ENCODE results near the gene KLHL29.

Gene KLHL29

DNA sequence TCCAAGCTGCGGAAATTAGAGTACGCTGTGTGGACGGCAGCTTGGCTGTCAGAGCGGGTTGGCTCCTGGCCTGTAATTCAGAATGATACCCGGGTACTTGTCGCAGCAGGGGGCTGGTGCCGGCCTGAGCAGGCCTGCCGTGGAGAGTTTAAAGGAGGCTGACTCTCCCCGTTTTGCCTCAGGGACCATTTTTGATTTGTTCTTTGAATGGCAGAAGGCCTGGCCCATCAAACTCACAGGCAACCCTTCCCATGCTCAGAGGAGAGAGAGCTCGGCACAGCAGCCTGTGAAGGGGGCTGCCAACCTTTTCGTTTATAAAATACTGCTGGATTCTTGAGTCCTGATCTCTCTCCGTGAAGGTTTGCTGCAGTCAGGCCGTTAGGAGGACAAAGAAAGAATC is 151.3 kb downstream of the KLHL29 start:
- TF ChIP-seq, protein P1, sequence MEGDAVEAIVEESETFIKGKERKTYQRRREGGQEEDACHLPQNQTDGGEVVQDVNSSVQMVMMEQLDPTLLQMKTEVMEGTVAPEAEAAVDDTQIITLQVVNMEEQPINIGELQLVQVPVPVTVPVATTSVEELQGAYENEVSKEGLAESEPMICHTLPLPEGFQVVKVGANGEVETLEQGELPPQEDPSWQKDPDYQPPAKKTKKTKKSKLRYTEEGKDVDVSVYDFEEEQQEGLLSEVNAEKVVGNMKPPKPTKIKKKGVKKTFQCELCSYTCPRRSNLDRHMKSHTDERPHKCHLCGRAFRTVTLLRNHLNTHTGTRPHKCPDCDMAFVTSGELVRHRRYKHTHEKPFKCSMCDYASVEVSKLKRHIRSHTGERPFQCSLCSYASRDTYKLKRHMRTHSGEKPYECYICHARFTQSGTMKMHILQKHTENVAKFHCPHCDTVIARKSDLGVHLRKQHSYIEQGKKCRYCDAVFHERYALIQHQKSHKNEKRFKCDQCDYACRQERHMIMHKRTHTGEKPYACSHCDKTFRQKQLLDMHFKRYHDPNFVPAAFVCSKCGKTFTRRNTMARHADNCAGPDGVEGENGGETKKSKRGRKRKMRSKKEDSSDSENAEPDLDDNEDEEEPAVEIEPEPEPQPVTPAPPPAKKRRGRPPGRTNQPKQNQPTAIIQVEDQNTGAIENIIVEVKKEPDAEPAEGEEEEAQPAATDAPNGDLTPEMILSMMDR (conservative IDR thresholded peaks at IDR 0.05): no peak
- no peak for TF ChIP-seq ZFX (IDR thresholded peaks at IDR 0.05)
- no peak overlapping the region for H3K27ac ChIP-seq

DNA sequence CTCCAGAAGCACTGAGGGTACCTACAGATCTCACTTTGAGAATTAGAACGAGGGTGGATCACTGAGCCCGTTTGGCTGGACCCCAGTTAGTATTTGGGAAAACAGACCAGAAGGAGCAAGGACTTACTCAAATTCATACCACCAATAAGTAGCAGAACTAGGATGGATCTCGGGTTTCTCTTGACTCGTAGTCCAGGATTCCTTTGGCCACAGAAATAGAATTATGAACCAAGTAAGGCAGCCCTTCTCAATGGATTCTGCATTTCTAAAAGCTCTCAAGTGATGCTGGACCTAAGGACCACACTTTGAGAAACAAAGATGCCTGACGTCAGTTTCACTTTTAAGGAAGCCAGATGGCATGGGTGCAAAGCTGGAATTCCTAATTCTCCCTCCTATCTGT is 153.0 kb downstream of the KLHL29 start:
- H3K27ac ChIP-seq: no peak overlapping the region
- TF ChIP-seq ZFX (IDR thresholded peaks at IDR 0.05): no peak
- TF ChIP-seq, protein P1 (conservative IDR thresholded peaks at IDR 0.05): no peak

DNA sequence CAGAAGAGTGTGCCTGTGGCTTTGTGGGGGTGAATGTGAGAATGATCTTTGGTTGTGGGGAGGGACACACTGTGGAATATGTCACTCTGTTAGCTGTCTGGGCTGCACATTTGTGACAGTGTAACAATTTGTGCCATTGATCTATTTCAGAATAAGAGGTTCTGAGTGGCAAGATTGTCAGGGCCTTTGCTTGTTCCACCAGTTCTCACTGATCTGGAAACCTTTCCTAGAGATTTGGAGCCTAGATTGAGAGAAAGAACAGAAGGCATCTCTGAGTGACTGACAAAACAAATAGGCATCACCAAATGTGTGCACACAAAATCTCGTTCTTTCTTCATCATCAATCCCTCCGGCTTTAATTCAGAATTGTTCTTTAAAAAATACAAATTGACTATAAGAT is 153.6 kb downstream of the KLHL29 start:
- no peak for TF ChIP-seq ZFX (IDR thresholded peaks at IDR 0.05)
- TF ChIP-seq, protein P1 (conservative IDR thresholded peaks at IDR 0.05): no peak
- no peak overlapping the region for H3K27ac ChIP-seq

DNA sequence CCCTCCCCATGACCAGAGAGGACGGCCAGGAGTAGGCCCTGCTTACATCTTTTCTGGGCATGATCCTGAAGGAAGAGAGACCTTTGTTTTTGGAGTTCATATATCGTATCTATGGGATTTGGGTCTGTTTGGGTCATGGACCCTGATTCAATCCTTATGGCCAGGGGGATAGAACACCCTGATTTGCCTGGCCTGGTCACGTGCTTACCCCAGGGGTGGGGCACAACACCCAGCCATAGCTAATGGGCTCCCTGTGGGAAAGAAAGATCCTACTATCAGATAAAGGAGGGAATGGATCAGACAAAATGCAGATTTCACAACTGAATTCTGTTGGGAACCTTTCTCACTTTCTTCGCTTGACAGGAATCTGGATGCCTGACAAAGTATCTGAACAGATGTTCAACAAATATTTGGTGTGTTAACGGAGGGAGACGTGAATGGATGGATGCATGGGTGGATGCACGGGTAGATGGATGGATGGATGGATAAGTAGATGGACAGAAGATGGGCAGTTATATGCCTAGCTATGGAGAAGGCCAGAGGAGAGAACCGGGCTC is 155.9 kb downstream of the KLHL29 start:
- no peak for TF ChIP-seq ZFX (IDR thresholded peaks at IDR 0.05)
- TF ChIP-seq, protein P1 (conservative IDR thresholded peaks at IDR 0.05): no peak
- no peak overlapping the region for H3K27ac ChIP-seq

DNA sequence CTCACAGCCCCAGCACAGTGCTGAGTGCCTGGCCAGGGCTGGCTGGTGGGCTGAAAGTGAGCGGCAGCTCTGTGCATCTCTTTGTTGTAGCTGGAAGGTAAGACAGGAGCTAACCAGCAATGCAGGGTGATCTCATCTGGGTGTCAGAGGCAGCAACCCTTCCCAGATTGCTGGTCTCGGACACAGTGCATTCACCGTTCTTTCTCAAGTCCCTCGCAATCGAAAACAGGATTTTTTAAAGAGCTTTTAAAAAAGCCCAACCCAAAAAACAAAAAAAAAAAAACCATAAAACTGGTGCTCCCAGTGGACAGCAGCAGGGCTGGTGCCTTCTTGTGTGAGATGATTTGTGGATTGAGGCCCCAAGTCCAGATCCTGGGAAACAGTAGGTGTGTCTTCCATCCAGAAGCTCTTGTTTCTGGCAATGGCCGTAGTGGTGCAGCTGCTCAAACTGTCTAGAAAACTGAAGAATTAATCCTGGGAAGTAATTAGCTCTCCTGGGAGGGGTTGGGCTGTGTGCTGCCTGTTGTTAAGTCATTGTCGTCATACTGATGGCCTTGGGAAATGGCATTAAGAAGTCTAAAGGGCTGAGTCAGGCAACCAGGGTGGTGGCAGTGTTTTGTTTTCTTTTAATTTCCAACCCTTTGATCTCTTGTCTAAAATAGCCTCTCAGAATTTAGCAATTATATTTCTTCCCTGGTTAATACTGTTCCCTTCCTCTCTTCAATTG is 156.7 kb downstream of the KLHL29 start:
- TF ChIP-seq, protein P1 (conservative IDR thresholded peaks at IDR 0.05): no peak
- no peak overlapping the region for H3K27ac ChIP-seq

DNA sequence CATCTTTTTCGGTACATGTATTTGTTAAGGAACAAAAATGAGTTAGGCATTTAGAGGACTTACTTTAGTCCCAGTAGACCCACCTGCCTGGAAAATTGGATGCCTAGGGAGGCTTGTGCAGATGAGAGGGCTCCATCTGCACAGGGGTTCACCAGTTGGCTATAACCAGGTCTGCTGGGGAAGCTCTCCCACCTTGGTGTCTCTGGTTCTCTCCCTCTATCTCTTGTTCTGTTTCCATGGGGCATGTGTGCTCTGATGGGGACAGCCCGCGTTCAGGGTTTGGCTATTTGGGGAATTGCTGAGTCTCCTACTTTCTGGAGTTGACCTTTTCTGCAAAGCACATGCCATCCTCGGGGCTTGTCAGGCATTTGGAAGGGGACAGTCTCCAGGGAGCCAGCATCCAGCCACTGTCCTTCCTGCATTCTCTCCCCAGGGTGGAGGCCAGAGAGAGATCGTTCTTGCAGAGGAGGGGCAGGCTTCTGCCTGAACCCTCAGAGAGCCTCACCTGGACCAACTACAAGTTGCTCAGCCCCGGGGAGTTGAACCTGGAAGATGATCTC is 157.3 kb downstream of the KLHL29 start:
- no peak for TF ChIP-seq ZFX (IDR thresholded peaks at IDR 0.05)
- TF ChIP-seq, protein P1 (conservative IDR thresholded peaks at IDR 0.05): no peak
- no peak overlapping the region for H3K27ac ChIP-seq

DNA sequence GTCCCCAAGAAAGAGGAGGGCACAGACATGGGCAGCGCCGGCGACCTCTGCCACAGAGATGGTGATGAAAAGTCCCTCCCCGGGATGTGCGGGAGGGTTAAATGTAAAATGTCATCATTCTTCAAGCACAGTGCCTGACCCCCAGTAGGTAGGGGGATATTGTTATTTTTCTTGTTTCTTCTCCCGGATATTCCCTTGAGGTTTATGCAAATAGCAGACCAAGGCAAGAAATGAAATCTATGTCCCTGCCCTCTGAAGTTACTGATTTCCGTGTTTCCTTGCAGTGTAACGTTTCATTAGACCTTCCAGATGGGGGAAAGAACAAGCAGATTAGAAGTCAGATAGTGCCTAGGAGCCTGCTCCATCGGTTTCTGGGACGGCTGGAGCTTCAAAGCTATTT is 158.3 kb downstream of the KLHL29 start:
- no peak overlapping the region for H3K27ac ChIP-seq
- TF ChIP-seq, protein P1 (conservative IDR thresholded peaks at IDR 0.05): no peak
- TF ChIP-seq ZFX (IDR thresholded peaks at IDR 0.05): no peak
